Epidermal melanocyte (primary cell): ENCODE results near the gene C3orf49.

Experiments
- DNase-seq: peaks from one replicate; pipeline ENCODE4 v3.0.0; 2011; ENCODE audit warnings: low spot score; ENCODE audit not compliant: insufficient read length

C3orf49 gene

GRCh38 chr3:63849175-63849574 is 30.1 kb downstream of the C3orf49 start:
- no peak for DNase-seq

DNA sequence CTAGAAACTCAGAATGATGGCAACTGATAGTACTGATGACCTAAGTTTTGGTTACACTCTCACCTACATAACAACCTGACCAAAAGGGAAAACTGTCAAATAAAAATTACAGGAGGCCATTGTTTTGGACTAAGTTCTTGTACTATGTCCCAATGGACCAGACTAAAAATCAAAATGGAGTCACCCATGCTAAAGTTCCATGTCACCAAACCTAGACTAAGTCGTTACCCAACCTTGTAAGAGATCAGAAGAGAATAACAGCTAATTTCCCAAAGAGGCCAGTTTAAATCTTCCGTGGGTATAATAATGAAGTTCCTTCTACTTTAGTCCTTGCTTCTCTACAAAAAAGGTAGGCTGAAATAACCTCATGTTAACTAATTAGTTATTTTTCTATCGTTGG is 32.2 kb downstream of the C3orf49 start:
- DNase-seq = no peak

DNA sequence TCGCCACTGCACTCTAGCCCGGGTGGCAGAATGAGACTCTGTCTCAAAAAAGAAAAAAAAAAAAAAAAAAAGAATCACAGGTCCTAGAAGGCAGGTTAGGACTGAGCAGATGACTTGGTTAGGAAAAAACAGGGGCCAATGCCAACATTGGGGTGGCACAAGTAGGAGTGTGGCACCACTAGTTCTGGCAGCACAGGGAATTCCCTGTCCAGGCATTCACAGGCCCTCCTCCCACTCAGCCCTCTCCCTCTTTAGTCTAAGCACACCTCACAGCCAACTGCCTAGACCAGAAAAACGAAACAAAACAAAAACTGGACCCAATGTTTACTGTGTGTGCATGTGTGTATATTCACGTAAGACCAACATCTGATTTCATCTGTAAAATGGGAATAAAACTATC is 34.0 kb downstream of the C3orf49 start:
- DNase-seq = no peak

DNA sequence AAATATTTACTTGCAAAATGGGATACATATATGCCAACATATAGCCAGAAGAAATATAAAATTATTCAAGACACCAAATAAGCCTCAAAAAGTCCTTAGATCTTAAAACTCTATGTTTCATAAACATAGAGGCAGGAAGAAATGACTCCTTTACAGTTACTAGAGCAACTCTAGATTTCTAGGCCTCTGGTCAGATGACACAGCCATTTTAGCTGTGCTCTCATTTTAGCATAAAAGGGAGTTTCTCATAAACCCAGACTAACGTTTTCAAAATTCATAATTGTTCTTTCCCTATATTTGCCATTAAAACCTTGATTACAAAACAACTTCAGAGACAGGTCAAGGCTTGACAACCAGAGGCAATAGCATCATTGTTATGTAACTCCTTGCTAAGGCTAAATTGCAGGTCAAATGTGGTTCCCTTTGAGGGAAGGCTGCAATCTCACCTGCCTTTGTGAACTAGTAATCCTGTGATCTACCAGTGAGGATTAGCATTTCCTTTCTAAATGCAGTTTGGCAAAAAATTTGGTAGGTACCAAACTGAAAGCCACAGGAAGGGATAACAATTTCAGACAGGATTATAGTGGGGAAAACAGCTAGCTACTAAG is 36.3 kb downstream of the C3orf49 start:
- DNase-seq = no peak

DNA sequence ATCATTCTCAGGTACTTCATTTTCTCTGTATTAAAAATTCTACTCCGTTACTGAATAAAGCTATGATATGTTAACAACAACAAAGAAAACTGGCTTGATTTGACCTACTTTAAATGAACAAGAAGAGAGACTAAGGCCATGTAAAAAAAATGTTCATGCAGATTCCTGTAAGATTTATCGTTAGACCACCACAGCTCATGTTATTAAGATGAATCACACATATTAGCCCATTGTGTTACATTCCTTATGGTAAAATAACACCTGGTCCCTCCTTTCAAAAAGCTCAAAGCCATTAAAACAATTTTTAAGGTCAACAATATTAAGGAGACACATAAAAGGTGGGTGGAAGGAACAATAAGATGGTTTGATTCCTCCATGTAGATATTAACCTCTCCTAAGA is 38.2 kb downstream of the C3orf49 start:
- no peak for DNase-seq

- no peak for DNase-seq
Observed at GRCh38 chr3:63860776-63861175, 41.7 kb downstream of the C3orf49 start.

DNA sequence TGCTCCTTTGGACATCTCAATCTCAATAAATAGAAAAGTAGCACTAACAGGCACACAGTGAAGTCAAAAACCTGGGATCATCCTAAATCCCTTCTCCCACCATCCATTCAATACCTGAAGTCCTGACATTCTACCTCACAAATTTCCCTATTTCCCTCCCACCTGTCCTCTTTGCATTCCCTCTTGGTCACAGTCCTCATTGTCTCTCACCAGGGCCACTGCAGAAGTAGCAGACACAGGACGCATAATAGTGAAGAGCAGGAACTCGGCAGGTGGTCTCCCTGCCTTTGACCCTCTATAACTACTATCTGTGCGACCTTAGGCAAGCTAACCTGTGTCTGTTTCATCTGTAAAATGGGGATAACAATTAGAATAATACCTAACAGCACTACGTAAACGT is 42.2 kb downstream of the C3orf49 start:
- DNase-seq = no peak

DNA sequence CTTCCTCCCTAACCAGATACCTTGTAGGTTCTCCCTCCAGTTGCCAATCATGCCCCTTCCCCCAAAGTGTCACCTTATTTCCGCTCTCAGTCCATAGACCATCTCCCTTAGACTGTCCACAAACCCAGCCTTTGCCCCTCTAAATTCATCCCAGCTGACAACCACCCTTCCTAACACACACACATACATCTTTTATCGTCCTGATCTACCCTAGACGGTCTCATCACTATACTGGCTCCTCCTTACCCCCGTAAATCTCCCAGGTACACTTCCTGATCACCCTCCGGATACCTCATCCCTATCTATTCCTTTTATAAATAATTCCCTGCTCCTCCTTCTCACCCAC is 43.7 kb downstream of the C3orf49 start:
- DNase-seq = no peak

DNA sequence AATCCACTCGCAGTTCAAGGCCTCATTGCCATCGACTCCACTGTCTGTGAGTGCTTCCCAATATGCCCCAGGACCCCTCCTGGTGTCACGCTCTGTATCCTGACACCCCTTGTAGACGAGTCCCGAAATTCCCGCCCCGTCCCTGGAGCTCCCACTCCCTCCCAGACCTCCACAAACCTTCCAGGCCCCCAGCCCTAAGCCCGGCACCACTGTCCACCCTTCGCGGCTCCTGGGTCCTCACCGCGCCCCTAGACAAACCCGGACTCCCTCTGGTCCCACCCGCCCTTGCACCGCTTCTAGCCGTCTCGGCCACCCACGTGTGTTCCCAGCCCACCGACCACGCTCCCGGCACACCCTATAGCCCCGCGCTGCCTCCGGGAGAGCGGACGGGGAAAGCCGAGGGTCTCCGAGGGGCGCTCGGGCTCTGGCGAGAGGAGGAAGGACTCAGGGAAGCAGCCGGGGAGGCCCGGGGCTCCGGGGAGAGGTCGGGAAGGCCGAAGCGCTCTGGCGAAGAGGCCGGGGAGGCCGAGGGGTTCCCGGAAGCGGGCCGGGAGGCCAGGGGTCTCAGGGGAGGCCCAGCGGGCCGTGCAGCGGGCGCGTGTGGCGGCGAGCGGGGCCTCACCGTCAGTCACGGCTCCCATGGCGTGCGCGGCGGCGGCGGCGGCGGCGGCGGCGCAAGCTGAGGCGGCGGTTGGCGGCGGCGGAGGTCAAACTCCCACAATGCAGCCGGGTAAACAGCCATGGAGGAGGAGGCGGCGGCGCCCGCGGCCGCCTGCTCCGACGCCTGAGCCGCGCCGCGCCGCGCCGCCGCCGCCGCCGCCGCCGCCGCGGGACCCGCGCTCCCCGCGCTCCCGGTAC is 44.3 kb downstream of the C3orf49 start, which contains the start of the genes ATXN7 and THOC7:
TSS of gene ATXN7 (plus strand) at position 718 of the 858 bp plus-strand sequence. CDS start 48,732 bp downstream, outside the sequence.
TSS of gene THOC7 (minus strand) at position 656 of the 858 bp plus-strand sequence. CDS start at position 641, 15 bp downstream.
- DNase-seq = peak; percentile 61

- DNase-seq = no peak
Observed at GRCh38 chr3:63864008-63864964, 45.2 kb downstream of the C3orf49 start.

- no peak for DNase-seq
Observed at GRCh38 chr3:63864965-63865327, 45.8 kb downstream of the C3orf49 start.

- DNase-seq = no peak
Observed at GRCh38 chr3:63867225-63867624, 48.1 kb downstream of the C3orf49 start.

- DNase-seq = no peak
Observed at GRCh38 chr3:63869940-63870614, 51.0 kb downstream of the C3orf49 start.

DNA sequence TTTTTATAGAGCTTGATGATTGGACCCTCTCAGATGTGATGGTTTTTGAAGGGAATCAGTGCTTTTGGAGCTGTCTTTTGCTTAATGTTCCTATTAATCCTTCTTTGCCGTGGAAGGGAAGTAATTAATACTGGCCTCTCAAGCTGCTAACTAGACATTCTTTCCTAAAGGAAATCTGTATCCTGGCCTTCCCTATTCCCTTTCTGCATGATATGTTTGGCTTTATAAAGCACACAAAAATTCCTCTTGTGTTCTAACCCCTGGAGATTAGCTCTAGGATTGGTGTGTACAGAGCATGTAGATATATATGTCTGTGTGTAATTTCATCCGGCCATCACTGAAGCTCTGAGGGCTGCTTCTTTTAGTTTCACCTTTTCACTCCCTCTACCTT is 51.5 kb downstream of the C3orf49 start:
- no peak for DNase-seq

DNA sequence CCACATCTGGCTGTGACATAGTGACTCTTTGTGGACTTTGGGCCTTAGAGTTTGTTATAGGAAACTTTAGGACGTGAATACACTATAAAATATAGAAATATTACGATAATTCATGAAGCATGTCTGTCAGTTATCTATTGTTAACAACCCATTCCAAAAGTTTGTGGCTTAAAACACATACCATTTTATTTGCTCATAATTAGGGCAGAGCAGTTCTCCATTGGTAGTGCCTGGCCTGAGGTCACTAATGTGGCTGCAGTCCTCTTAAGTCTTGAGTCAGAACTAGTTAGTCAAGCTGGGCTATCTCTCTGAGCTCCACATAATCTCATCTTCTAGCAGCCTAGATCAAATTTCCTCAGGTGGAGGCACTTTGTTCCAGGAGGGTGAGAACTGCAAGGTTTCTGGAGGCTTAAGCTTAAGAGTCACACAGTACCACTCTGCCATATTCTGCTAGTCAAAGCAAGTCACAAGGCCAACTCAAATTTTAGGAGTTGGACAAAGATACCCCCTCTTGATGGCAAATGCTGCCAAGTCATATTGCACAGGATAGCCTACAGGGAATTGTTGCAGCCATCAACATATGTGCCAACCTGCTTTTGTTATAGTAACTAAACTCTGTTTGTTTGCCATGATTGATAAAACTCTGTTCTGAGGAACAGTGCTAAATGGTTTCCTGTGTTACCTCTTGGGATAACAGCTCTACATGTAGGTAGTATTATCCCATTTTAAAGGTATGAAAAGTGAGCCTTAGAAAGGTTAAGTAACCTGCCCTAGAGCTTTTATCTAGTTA is 53.2 kb downstream of the C3orf49 start:
- DNase-seq = no peak

DNA sequence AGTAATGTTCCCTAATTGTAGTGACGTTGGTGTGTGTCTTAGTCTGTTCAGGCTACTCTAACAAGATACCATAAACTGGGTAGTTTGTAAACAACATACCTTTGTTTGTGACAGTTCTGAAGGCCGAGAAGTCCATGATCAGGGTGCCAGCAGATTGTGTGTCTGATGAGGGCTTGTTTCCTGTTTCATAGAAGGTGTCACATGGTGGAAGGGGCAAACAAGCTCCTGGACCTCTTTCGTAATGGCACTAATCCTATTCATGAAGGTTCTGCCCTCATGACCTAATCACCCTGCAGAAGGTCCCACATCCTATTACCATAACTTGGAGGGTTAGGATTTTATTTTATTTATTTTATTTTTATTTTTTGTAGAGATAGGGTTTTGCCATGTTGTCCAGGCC is 55.7 kb downstream of the C3orf49 start:
- no peak for DNase-seq

GRCh38 chr3:63875510-63875909 is 56.4 kb downstream of the C3orf49 start:
- DNase-seq = no peak

DNA sequence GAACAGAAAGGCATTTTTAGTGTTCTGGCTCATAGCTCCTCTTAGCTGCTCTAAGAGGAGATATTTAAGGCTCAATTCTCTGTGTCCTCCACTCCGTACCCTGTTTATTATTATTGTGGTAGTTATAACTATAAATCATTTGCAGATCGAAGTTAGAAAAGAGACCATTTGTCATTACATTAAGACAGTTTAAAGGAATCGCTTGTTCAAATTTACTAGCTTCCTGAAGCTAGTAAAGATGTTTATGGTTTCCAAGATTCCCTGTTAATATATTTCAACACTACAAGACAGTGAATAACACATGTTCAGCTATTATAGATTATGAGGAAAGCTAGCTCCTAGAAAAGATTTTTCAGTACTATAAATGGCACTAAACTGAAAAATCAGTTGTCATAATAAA is 57.2 kb downstream of the C3orf49 start:
- no peak for DNase-seq

GRCh38 chr3:63877737-63878393 is 58.8 kb downstream of the C3orf49 start:
- no peak for DNase-seq
